ENCODE data around the gene RNU5B-1.

The RNU5B-1 gene

DNA sequence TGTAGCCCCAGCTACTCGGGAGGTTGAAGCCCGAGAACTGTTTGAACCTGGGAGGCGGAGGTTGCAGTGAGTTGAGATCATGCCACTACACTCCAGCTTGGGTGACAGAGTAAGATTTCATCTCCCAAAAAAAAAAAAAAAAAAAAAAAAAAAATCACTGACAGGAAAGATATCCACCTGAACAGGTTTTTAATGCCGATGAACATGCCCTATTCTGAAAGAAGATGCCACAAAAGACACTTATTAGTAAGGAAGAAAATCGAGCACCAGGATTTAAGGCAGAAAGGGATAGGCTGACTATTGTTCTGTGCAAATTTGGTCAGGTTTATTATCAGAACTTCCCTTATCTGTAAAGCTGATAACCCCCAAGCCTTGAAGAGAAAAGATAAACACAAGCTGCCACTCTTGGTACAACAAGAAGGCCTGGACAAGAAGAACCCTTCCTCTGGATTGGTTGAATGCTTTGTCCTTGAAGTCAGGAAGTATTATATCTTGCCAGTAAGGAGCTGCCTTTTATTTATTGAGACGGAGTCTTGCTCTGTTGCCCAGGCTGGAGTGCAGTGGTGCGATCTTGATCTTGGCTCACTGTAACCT lies 15.1 kb upstream of the RNU5B-1 start:
- no peak for DNase-seq

DNA sequence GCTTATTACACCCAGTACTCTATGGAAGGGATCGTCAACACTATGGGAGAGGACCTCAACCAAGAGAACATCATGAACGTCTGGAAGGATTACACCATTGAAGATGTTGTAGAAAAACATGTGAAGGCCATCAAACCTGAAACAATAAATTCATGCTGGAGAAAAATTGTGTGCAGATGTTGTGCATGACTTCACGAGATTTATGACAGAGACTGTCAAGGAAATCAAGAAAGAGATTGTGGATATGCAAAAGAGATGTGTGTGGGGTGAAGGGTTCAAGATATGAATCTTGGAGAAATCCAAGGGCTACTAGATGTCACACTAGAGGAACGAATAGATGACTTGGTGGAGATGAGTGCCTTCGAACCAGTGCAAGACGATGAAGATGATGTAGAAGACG lies 14.2 kb upstream of the RNU5B-1 start:
- DNase-seq, result no peak

DNA sequence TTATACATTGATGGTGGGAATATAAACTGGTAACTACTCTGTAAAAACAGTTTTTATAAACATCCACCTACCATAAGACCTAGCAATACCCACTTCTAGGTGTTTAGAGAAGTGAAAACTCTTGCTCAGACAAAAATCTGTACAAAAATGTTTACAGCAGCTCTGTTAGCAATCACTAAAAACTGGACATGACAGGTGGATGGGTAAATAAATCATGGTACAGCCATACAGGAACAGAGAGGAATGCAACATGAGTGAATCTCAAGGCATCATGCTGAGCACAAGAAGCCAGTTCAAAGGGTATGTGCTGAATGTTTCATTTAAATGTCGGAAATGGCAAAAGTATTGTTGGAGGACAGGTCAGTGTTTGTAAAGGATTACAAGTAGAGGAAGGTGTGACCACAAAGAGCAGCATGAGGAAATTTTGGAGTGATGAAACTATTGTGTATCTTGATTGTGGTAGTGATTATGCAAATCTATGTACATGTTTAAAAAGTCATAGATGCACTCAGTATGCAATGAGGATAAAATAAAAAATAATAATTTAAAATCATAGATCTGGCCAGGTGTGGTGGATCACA lies 11.4 kb upstream of the RNU5B-1 start:
- no peak for DNase-seq

DNA sequence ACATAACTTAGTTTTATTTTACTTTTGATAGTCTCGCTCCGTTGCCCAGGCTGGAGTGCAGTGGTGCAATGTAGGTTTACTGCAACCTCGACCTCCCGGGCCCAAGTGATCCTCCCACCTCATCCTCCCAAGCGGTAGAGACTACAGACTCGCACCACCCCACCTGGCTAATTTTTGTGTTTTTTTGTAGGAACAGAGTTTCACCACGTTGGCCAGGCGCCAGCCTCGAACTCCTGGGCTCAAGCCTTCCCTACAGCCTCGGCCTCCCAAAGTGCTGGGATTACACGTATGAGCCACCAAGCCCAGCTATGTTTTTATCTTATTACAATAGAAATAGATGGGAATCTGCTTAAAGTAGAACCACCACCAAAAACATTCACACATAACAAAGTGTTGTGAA lies 5.7 kb upstream of the RNU5B-1 start:
- no peak for DNase-seq

DNA sequence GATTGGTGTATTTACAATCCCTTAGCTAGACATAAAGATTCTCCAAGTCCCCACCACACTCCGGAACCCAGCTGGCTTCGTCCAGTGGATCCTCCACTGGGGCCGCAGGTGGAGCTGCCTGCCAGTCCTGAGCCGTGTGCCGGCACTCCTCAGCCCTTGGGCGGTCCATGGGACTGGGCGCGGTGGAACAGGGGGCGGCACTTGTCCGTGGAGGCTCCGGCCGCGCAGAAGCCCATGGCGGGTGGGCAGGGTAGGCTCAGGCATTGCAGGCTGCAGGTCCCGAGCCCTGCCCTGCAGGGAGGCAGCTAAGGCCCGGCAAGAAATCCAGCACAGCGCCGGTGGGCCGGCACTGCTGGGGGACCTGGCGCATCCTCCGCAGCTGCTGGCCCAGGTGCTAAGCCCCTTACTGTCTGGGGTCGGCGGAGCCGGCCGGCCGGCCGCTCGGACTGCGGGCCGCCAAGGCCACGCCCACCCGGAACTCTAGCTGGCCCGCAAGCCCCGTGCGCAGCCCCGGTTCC lies 3.5 kb upstream of the RNU5B-1 start:
- no peak for DNase-seq

DNA sequence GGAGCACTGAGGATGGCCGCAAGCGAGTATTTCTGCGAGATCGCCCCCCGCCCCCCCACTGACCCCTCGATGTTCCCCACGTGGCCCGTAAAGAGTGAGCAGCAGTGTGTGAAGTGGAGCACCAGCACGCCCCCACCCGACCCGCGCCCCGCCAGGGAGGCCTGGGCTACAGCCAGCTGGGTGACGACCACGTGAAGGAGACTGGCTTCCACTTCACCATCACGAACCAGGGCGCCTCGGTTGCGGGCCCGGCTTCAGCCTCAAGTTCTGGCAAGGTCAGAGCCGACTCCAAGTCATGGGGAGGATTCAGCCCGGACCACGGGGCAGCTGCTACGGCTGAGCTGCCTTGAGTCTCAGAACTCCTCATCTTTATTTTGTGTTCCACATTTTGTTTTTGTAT lies 2.4 kb upstream of the RNU5B-1 start:
- no peak for DNase-seq

DNA sequence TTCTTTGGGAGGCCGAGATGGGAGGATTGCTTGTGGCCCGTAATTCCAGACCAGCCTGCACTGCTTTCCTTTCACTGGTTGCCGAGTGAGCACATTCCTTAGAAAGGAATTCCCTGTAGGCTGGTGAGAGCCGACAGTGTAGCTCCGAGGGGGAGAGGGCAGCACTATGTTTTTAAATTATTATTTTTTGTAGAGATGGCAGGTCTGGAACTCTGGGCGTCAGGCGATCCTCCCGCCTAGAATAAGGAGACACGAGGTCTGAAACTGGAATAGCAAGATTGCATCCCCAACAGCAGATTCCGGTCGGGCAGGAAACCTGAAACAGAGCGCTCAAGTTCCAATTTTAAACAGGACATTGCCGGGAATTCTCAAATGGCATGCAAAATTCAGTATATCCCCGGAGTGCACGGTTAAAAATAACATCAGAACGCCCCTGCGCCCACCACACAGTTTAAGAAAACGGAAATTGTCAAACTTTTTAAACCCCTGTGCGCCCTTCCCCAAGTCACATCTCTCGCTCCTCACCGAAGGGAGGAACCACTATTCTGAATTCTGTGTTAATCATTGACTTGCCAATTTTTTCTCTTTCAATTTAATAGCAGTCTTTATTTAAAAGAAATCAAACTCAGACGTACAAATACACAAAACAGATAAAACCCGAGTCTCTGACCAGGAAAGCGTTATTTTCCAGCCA lies 643 bp upstream of the RNU5B-1 start:
- DNase-seq, result no peak

DNA sequence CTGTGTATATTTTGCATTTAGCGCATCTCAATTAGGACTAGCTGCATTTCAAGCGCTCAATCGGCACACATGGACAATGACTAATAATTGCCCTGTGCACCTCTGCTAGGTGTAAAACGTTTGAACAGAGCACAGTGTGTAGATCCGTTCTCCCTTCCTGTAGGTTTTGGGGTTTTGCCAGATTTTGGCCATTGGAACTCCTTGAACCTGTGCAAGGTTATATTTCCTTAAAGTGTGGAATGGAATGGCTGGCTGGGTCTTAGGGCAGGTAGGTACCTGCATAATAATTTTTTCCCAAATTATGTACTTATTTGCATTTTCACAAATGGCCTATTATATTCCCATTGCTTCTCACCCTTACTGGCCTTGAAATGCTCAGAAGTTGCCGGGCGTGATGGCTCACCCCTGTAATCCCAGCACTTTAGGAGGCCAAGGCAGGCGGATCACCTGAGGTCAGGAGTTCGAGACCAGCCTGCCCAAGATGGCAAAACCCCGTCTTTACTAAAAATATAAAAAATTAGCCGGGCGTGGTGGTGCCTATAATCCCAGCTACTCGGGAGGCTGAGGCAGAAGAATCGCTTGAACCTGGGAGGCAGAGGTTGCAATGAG lies 777 bp downstream of the RNU5B-1 start:
- DNase-seq, result no peak

DNA sequence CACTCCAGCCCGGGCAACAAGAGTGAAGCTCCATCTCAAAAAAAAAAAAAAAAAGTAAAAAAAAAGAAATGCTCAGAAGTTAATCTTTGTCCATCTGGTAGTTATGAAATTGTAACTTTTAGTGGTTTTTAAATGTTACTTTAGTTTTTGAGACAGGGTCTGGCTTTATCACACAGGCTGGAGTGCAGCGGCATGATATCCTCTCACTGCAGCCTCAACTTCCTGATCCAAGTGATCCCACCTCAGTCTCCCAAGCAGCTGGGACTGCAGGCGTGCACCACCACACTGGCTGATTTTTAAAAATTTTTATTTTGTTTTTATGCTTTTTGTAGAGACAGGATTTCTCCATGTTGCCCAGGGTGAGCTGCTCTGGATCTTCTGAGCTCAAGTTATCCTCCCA lies 1.3 kb downstream of the RNU5B-1 start:
- no peak for DNase-seq

DNA sequence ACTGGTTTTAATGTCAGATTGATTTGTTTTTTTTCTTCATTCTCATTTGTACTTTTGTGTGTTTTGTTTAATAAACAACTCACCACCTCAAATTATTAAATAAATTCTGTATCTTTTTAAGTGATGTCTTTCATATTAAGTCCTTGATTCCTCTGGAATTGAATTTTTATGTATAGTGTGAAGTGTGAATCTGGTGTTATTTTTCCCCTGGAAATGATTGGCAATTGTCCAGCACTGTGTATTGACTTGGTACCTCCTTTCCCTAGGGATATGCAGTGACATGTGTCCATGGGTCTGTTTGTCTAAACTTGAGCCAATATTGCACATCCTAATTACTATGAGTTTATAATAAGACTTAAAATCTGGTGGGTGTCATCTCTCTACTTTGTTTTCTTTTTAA lies 2.1 kb downstream of the RNU5B-1 start:
- no peak for DNase-seq

DNA sequence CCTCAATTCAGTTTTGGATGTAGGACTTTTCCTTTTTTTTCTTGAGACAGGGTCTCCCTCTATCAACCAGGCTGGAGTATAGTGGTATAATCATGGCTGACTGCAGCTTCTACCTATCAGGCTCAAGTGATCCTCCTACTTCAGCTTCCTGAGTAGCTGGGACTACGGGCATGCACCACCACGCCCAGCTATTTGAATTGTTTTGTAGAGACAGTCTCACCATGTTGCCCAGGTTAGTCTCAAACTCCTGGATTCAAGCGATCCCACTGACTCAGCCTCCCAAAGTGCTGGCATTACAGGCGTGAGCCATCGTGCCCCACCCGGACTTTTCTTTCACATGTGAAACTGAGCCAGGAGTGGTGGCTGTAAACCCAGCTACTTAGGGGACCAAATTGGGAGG lies 3.5 kb downstream of the RNU5B-1 start:
- DNase-seq, result no peak

DNA sequence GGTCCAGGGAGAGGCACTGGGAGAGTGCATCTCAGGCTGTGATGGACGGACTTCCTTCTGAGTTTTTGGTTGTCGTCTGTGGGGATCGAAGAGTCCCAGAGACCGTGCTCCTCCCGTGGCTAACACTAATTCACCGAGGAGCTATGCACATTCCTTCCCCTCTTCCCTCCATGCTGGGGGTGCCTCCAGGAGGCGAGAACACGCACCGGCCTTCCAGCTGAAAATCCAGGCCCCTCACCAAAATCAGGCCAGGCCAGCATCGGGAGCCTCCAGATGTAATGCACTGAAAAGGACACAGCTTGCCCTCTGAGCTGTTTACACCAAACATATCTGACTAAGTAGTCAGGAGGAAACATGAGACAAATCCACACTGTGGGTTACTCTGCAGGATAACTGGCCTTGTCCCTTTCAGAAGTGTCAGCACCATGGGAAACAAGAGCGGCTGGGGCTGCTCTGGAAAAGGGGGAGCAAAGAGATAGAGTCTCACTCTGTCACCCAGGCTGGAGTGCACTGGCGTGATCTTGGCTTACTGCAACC lies 5.5 kb downstream of the RNU5B-1 start:
- DNase-seq, result no peak

DNA sequence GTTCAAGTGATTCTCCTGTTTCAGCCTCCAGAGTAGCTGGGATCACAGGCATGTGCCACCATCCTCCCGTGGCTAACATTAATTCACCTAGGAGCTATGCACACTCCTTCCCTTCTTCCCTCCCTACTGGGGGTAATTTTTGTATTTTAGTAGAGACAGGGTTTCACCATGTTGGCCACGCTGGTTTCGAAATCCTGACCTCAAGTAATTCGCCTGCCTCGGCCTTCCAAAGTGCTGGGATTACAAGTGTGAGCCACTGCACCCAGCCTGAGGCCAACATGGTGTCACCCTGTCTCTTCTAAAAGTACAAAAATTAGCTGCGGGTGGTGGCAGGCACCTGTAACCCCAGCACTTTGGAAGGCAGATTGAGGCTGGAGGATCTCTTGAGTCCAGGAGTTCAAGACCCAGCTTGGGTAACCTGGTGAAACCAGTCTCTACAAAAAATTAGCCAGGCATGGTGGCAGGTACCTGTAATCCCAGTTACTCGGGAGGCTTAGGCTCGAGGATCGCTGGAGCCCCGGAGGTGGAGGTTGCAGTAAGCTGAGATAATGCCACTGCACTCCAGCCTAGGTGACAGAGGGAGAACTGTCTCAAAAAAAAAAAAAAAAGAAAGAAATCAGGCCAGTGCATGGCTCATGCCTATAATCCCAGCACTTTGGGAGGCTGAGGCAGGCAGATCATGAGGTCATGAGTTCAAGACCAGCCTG lies 6.1 kb downstream of the RNU5B-1 start:
- DNase-seq, result no peak

DNA sequence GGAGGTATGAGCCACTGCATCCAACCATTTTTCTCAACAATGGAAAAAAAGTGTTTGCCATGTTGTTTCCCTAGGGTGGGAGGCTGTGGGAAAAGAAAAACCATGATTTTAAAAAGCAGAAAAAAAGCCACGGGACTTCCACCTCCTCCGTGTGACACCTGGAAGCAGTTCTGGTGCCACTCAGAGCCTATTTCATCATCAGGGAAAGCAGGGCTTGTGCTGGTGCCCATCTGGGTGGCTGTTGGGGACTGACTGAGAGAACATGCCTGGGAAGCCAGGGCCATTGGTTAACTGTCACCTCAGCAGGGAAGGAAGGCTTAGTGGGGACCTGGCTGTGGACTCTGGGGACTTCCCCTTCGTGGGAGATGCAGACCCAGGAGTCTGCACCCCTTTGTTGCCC lies 7.3 kb downstream of the RNU5B-1 start:
- DNase-seq, result no peak

DNA sequence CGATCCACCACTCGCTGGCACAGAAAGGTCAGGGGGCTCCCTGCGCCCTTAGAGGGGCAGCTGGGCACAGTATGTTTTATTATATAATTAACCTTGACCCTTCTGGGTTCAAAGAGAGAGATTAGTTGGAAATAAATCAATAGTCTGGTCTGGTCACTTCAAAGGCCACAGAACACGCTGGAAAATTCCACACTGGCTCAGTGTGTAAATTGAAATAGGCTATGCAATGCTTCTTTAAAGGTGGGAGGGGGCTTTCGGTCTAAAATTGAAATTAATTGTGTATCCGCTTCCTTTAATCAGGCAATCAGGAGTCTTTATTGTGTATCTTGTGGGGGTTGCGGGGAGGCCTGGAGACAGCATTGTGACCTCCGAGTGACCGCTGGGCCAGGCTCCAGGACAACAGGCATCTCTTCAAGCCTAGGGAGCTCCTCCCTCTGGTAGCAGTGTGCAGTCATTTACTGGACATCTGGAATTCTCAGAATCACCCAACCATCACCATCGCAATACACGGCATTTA lies 8.0 kb downstream of the RNU5B-1 start:
- no peak for DNase-seq

DNA sequence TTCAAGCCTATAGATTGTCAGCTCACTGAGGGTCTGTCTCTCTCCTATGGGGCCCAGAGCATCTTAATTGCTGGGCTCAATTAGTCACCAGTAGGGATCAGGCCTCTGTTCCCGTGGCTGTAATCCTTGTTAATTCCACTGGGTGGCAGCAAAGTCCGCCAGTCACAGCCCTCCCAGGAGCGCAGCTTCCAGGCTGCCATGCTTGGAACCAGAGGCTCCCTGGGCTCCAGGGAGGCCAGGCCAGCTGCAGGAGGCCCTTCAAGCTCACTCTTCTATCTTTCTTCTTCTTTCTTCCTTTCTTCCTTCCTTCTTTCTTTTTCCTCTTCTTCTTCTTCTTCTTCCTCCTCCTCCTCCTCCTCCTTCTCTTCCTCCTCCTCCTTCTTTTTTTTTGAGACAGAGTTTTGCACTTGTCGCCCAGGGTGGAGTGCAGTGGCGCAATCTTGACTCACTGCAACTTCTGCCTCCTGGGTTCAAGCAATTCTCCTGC lies 14.4 kb downstream of the RNU5B-1 start:
- DNase-seq, result peak; percentile 33 to 63

DNA sequence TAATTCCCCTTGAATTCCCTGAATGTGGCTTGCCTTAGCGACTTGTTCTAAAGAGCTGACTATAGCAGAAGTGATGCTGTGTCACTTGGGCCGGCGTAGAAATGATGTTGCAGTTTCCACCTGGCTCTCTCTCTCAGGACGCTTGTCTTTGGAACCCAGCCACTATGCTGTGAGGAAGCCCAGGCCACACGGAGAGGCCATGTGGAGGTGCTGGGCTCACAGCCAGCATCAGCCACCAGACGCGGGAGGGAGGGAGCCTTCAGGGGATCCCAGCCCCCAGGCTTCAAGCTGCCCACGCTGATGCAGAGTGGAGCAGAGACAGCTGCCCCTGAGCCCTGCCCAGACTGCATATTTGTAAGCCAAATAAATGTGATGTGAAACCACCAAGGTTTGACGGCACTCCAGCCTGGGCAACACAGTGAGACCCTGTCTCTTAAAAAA lies 18.6 kb downstream of the RNU5B-1 start:
- DNase-seq, result no peak

DNA sequence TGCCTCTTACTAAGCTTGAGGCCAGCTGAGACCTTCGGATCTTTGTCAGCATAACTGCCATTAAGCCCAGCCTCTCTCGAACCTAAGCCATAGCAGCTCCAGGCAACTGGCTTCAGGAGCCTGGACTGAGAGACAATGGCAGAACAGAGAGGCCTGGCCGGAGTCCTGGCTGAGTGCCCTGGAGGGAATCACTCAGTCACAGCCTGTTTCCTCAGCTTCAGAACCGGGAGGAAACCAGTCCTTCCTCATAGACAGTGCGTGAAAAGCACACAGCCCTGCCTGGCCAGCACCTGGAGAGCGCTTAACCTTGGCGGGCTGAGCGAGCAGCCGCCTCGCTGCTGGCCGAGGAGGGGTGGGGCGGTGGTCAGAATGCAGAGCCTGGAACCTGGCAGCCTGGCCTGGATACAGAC lies 21.6 kb downstream of the RNU5B-1 start:
- DNase-seq, result no peak

DNA sequence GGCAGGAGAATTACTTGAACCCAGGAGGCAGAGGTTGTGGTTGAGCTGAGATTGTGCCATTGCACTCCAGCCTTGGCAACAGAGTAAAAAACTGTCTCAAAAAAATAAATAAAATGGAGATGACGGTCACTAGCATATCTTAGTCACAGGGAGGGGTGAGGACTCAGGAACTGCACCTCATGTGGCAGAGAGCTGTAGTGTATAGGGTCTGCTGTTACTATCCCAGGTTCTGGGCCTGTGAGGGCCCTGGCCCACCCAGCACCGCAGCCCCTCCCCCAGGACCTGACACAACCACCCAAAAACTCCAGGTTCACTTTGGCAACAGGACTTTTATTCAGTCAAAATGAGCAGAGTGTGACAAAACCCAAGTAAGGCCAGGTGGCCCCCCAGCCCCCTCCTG lies 22.3 kb downstream of the RNU5B-1 start:
- DNase-seq, result no peak

DNA sequence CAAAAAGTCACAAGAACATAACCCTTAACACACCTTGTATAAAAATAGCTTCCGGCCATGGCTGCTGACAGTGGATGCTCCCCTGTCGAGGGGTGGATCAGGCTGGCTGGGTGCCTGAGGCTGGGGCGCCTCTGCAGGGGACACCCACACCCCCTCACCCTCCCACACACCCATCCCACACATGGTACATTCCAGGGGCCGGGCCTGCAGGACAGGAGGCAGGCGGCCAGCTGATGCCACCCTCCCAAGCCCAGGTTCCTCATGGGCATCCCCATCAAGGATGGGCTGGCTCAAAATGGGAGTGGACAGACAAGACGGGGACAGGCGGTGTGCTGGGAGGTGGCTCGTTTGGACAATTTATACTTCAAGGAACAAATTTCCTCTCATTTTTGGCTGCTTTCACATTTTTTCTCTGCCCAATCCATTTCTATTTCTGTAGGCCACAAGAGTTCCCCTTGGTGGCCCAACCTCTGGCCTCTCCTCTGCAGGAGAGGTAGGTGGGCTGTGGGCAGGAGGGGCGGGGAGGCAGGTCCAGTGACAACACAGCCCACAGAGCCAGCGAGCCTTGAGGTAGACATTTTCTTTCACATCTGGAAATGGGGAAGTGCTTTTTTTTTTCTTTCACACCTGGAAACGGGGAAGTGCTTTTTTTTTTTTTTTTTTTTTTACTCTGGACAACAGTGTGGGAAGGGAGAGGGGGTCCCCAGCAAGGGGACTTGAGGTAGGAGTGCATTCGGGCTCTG lies 23.3 kb downstream of the RNU5B-1 start:
- no peak for DNase-seq

DNA sequence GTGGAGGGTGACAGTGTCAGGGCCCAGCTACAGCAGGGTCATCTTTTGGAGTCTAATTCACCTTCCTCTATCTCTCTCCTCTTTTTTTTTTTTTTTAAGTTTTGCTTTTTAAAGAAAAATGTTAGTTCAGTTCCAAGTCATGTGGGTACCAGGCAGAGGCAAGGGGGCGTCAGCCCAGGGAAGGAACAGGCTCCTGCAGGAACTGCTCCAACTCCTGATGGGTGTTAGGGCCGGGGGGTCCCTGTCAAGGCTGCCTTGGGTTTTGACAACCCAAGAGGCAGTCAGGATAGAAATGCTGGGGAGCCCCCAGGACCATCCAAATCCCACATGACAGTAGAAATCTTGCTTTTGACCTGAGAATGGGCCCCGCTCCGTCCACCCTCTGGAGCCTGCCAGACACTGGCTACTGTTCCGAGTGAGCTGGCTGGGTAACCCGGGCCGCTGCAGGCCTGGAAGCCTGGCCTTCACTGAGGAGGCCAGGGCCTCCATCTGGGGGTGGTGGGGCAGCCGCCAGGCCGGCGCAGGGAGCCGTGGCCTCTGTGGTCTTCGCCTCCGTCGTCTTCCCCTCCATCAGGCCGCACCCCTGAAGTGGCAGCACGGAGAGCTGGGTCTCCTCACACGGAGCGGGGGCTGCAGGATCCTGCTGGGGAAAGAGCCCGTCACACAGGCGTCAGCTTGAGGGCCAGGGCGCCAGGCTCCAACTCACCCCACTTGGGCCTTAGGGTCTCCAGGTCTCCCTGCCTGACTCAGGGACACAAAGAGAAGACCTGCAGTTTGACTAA lies 24.2 kb downstream of the RNU5B-1 start:
- no peak for DNase-seq
